ENCODE results near the gene SLC35A1.

DNA sequence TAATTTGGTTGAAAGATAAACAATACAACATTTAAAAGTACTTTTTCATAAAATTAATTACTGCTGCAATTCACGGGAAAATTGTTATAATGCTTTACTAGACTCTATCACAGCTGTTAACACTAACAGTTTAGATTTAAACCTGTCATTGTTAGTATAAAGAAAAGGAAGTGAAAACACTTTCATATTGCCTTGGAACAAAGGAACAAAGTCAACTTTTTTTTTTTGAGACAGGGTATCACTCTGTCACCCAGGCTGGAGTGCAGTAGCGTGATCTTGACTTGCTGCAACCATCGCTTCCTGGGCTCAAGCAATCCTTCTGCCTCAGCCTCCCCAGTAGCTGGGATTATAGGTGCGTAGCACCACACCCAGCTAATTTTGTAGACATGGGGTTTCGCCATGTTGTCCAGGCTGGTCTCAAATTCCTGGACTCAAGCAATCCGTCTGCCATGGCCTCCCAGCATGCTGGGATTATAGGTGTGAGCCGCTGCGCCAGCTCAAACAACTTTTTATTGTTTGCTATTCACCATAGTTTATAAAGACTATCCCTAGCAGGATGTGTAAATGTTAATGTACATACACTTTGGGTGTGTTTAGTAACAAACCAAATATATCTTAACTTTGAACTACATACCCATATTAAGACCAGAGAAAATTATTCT lies 22.1 kb downstream of the SLC35A1 start:
- TF ChIP-seq, protein P1, sequence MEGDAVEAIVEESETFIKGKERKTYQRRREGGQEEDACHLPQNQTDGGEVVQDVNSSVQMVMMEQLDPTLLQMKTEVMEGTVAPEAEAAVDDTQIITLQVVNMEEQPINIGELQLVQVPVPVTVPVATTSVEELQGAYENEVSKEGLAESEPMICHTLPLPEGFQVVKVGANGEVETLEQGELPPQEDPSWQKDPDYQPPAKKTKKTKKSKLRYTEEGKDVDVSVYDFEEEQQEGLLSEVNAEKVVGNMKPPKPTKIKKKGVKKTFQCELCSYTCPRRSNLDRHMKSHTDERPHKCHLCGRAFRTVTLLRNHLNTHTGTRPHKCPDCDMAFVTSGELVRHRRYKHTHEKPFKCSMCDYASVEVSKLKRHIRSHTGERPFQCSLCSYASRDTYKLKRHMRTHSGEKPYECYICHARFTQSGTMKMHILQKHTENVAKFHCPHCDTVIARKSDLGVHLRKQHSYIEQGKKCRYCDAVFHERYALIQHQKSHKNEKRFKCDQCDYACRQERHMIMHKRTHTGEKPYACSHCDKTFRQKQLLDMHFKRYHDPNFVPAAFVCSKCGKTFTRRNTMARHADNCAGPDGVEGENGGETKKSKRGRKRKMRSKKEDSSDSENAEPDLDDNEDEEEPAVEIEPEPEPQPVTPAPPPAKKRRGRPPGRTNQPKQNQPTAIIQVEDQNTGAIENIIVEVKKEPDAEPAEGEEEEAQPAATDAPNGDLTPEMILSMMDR (IDR thresholded peaks at IDR 0.05), result no peak
- no peak for TF ChIP-seq POLR2AphosphoS5 (IDR thresholded peaks at IDR 0.05)
